OCI-LY7 (cell line): ENCODE results near the gene MOB3B. TPM values are rescaled to one million over a fixed set of nuclear protein-coding genes. Genes with fewer than 3 reads are reported as not detected.

Source experiments
- BruUV-seq: library from RNA; stranded (reverse); fragments of 400-500 nt; replicated peaks from 2 replicates; lab custom pipeline; 2021; lab: Mats Ljungman, UMichigan
- CTCF ChIA-PET: fragments of 300-600 bp; sonication (Branson Sonifier 250); formaldehyde crosslinking; loops from one replicate; lab custom pipeline; 2022; ENCODE audit warnings: antibody characterized with exemption; ENCODE audit not compliant: unreplicated experiment; lab: Charles Lee
- POLR2A ChIA-PET: fragments of 300-600 bp; sonication (Branson Sonifier 250); formaldehyde crosslinking; loops from one replicate; lab custom pipeline; 2022; ENCODE audit warnings: antibody characterized with exemption; lab: Charles Lee
- DNase-seq: peaks from one replicate; pipeline ENCODE4 v3.0.0-alpha.2; 2015; ENCODE audit warnings: low spot score
- H2AFZ ChIP-seq: fragments of 200-600 bp; sonication (generic), shearing (Covaris generic); 2 replicates; pipeline ENCODE4 v1.6.1; 2014; ENCODE audit warnings: mild to moderate bottlenecking, antibody characterized with exemption, low read length, moderate library complexity
- H3K27ac ChIP-seq: fragments of 200-600 bp; sonication (generic); 2 replicates; pipeline ENCODE4 v1.5.1; 2014; ENCODE audit warnings: mixed run types, low read depth, mild to moderate bottlenecking, moderate library complexity, low read length, inconsistent platforms; ENCODE audit not compliant: poor library complexity, severe bottlenecking
- H3K36me3 ChIP-seq: fragments of 200-600 bp; sonication (generic); 2 replicates; pipeline ENCODE4 v1.6.1; 2014; ENCODE audit warnings: mild to moderate bottlenecking, antibody characterized with exemption, low read length, moderate library complexity, mixed read lengths; ENCODE audit not compliant: insufficient read depth
- H3K4me1 ChIP-seq: fragments of 200-600 bp; sonication (generic); 2 replicates; pipeline ENCODE4 v1.5.1; 2014; ENCODE audit warnings: mild to moderate bottlenecking, low read length; ENCODE audit not compliant: insufficient read depth, poor library complexity, severe bottlenecking
- H3K4me2 ChIP-seq: fragments of 200-600 bp; sonication (generic); 2 replicates; pipeline ENCODE4 v1.6.1; 2014; ENCODE audit warnings: mild to moderate bottlenecking, low read length
- H3K4me3 ChIP-seq: fragments of 200-600 bp; sonication (generic); 2 replicates; pipeline ENCODE4 v1.5.1; 2014; ENCODE audit warnings: mild to moderate bottlenecking, low read depth, low read length; ENCODE audit not compliant: poor library complexity, severe bottlenecking
- H3K79me2 ChIP-seq: fragments of 200-600 bp; sonication (generic); 2 replicates; pipeline ENCODE4 v1.6.1; 2016; ENCODE audit warnings: low read depth, mild to moderate bottlenecking, low read length, moderate library complexity, mixed read lengths; ENCODE audit not compliant: insufficient read depth
- H3K9me2 ChIP-seq: fragments of 200-600 bp; sonication (generic); 2 replicates; pipeline ENCODE4 v1.6.1; 2016; ENCODE audit warnings: mild to moderate bottlenecking, low read length, mixed read lengths; ENCODE audit not compliant: insufficient read depth
- H3K9me3 ChIP-seq: fragments of 200-600 bp; sonication (generic); 2 replicates; pipeline ENCODE4 v1.6.1; 2014; ENCODE audit warnings: mild to moderate bottlenecking, mixed run types, low read length, mixed read lengths
- H4K20me1 ChIP-seq: fragments of 200-600 bp; sonication (generic); 2 replicates; pipeline ENCODE4 v1.6.1; 2014; ENCODE audit warnings: mild to moderate bottlenecking, antibody characterized with exemption, low read length, moderate library complexity, mixed read lengths; ENCODE audit not compliant: insufficient read depth
- CTCF ChIP-seq: fragments of 200-600 bp; sonication (generic); conservative IDR thresholded peaks from 2 replicates; pipeline ENCODE4 v1.5.1; 2014; ENCODE audit warnings: mild to moderate bottlenecking, antibody characterized with exemption, low read length, moderate library complexity, mixed read lengths
- EZH2phosphoT487 ChIP-seq: fragments of 200-600 bp; sonication (generic); IDR thresholded peaks from 2 replicates; pipeline ENCODE4 v1.6.1; 2018; ENCODE audit warnings: low read depth, borderline replicate concordance, mild to moderate bottlenecking, mixed run types, antibody characterized with exemption, low read length, moderate library complexity, mixed read lengths
- intact Hi-C: fragments of 100-400 bp; cut with micrococcal nuclease; formaldehyde crosslinking; loops from one replicate; pipeline ENCODE4 v1.10.0; 2022; ENCODE audit not compliant: unreplicated experiment
- total RNA-seq, 2 experiments: library from RNA; depleted of rRNA in 1 of 2; stranded (reverse); fragments of >200 nt in 1 of 2; shearing (Covaris generic) in 1 of 2; gene quantifications; 2 replicates each; pipeline ENCODE4 v1.2.3, GENCODE V29; 2014 to 2022

Gene MOB3B
- total RNA-seq, 2 experiments from 2014 or later = 0.04 TPM; not detected in 1

- CTCF ChIA-PET = no interaction called here
These were observed 83.9 kb downstream of the MOB3B start for GRCh38 chr9:27445688-27446087.

GRCh38 chr9:27445057-27445595 is 84.5 kb downstream of the MOB3B start:
- TF ChIP-seq CTCF (no peak), EZH2phosphoT487 (no peak)
- Histone ChIP-seq H3K27ac (no peak overlapping the region), H4K20me1 (no peaks in the 10 kb centered on the region), H3K4me1 (no peaks in the 10 kb centered on the region), H2AFZ (no peak overlapping the region), H3K4me2 (no peak overlapping the region), H3K79me2 (no peaks in the 10 kb centered on the region), H3K9me3 (no peaks in the 10 kb centered on the region), H3K36me3 (no peaks in the 10 kb centered on the region), H3K9me2 (no peaks in the 10 kb centered on the region), H3K4me3 (no peak overlapping the region)
- BruUV-seq = no TSS peak
- POLR2A ChIA-PET = interaction anchor here (1.4 kb wide), 1 partner anchor 31 kb away, joined by 5 read pairs; no protein-coding TSS in a partner anchor
- intact Hi-C loops = no loop called here
- DNase-seq = no peak
- CTCF ChIA-PET = no interaction called here

More at GRCh38 chr9:27445688-27446087, 83.9 kb downstream of the MOB3B start:
- Histone ChIP-seq H3K9me3 (no peaks in the 10 kb centered on the region), H3K4me1 (no peaks in the 10 kb centered on the region), H2AFZ (no peak overlapping the region), H3K27ac (no peak overlapping the region), H3K79me2 (no peaks in the 10 kb centered on the region), H3K4me3 (no peak overlapping the region), H4K20me1 (no peaks in the 10 kb centered on the region), H3K4me2 (no peak overlapping the region), H3K36me3 (no peaks in the 10 kb centered on the region), H3K9me2 (no peaks in the 10 kb centered on the region)
- TF ChIP-seq CTCF = no peak
- no peak for TF ChIP-seq EZH2phosphoT487
- BruUV-seq = no TSS peak
- DNase-seq = no peak
- intact Hi-C loops = no loop called here
- POLR2A ChIA-PET = interaction anchor here (1.4 kb wide), 1 partner anchor 32 kb away, joined by 5 read pairs; no protein-coding TSS in a partner anchor

DNA sequence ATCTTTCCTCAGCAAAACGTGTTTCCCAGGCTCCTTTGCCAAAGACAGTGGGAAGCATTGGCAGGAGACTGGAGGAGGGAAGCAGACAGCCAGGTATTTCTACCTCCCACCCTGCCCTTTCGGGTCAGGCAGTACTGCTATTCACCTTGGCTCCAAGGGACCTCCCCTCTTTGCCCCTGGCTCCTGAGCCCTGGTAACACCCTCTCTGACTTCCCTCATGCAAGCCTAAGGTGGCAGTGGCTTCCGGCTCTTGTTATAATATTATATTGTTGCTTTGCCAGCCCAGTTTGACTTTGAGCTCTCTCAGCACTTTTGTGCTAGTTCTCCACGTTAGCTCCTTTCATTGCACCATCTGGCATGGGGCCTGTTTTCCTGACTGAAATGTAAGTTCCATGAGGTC is 87.2 kb downstream of the MOB3B start:
- Histone ChIP-seq H2AFZ (no peak overlapping the region), H3K79me2 (no peaks in the 10 kb centered on the region), H3K36me3 (no peaks in the 10 kb centered on the region), H3K9me3 (no peaks in the 10 kb centered on the region), H3K9me2 (no peaks in the 10 kb centered on the region), H4K20me1 (no peaks in the 10 kb centered on the region), H3K4me2 (no peak overlapping the region), H3K4me3 (no peak overlapping the region), H3K4me1 (no peaks in the 10 kb centered on the region), H3K27ac (no peak overlapping the region)
- intact Hi-C loops = no loop called here
- no peak for DNase-seq
- no peak for TF ChIP-seq CTCF
- no peak for TF ChIP-seq EZH2phosphoT487
- ChIA-PET CTCF (no interaction called here), POLR2A (interaction anchor here (0.6 to 0.7 kb wide), 2 partner anchors 9 to 278 kb away, joined by 3 read pairs; no protein-coding TSS in a partner anchor)
- no TSS peak for BruUV-seq
